ENCODE results near the gene IL34.
"Not testable (repeated sequence)": the region's sequence is repeated elsewhere in the genome, so short reads cannot be mapped to it uniquely, and the experiment has no call there.

IL34 gene

DNA sequence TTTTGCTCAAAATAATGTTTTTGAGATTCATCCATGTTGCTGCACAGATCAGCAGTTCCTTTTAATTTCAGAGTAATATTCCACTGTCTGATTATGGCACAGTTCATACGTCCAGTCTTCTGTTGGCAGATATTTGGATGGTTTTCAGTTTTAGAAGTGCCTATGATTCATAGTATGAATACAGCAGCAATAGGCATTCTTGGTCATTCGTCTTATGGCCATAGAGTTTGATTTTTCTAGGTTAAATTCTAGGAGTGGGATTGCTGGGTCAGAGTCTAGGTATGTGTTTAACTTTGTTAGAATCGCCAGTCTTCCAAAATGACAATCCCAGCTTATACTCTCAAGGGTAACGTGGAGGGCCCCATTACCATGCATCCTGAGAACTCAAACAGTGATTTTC is 11.5 kb upstream of the IL34 start:
- FAIRE-seq = no peak
- no peak for DNase-seq (ENCODE audit: insufficient read length)
- TF ChIP-seq TAF1 (IDR thresholded peaks at IDR 0.05; ENCODE audit: borderline replicate concordance, low read depth, low read length) (no peak), POLR2A (IDR thresholded peaks at IDR 0.05; ENCODE audit: low read depth, low read length) (no peak), POLR2AphosphoS5 (IDR thresholded peaks at IDR 0.05; ENCODE audit: low read depth, low read length) (no peak)

DNA sequence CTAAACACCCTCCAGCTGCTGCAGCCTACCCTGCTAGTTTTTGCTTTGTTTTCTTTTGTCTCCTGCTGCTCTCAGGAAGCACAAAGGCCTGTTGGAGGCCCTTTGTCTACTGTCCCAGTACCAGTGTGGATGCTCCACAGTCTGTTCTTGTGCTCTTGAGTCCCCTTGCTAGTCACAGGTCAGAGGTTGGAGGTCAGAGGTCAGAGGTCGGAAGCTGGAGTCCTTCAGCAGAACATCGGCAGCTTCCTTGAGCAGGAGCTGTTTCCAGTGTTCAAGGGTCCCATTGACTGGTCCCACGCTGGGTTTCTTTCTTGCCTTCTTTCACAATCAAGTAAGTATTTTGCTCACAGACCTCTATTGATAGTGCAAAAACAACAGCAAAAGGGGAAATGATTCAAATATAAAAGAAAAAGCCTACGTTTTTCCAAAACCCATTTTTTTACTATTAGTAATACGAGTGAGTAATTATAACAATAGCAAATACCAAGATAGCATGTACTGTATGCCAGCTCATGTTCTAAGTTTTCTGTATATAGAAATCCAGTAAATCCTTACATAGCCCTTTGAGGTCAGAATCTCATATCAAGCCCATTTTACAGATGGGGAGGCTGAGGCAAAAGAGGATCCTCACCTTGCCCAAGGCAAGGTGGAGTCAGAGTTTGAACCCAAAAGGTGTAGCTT is 10.9 kb upstream of the IL34 start:
- DNase-seq (ENCODE audit: insufficient read length) = no peak
- no peak for TF ChIP-seq POLR2A (IDR thresholded peaks at IDR 0.05; ENCODE audit: low read depth, low read length)
- TF ChIP-seq TAF1 (IDR thresholded peaks at IDR 0.05; ENCODE audit: borderline replicate concordance, low read depth, low read length) = no peak
- no peak for TF ChIP-seq POLR2AphosphoS5 (IDR thresholded peaks at IDR 0.05; ENCODE audit: low read depth, low read length)
- FAIRE-seq = no peak

DNA sequence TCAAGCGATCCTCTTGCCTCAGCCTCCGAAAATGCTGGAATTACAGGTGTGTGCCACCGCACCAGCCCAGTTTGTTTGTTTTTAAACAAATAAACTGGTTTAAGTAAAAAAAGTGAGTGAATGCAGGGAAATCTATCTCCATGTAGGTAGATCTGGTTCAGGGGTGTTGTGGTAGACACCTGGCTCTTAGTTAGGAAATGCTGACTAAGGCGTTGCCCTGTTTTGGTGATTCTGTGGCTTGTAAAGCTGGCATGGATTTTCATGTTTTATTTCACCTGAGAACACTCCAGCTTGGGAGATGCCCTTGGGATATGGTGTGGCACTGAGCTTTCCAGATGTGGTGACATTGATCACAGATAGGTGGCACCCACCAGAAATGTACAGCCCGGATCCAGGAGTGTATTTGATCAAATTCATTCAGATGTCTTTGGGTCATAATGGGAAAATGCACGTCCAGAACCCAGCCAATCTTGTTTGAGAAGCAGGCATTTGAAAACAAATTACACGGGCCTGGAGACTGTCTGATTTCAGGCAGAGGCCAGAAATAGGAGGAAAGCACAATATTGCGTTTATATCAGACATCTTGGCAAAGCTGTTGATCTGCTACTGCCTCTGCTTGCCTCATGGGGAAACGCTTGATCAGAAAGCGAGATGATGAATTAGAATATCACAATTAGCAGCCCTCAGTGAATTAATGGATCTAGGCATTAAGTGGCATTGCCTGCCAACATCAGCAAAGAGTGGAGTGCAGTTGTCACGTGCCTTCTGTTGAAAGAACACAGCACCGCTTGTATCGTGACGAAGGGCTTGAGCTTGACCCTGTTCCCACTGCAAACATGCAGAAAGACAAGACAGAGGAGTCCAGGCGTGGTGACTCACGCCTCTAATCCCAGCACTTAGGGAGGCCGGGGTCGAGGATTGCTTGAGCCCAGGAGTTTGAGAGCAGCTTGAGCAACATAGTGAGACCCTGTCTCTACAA is 7.3 kb upstream of the IL34 start:
- no peak for FAIRE-seq
- TF ChIP-seq TAF1 (IDR thresholded peaks at IDR 0.05; ENCODE audit: borderline replicate concordance, low read depth, low read length) = no peak
- TF ChIP-seq POLR2A (IDR thresholded peaks at IDR 0.05; ENCODE audit: low read depth, low read length) = no peak
- DNase-seq (ENCODE audit: insufficient read length) = no peak

DNA sequence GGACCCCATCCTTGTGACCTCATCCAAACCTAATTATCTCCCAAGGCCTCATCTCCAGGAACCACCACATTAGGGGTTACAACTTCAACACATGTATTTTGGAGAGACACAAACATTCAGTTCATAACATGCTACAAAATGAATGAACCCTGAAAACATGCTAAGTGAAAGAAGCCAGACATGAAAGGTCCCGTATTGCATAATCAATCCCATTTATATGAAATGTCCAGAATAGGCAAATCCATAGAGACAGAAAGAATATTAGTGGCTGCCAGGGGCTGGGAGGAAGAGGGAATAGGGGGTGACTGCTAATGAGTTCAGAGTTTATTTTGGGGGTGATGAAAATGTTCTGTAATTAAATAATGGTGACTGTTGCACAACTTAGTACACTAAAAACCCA is 3.7 kb upstream of the IL34 start:
- DNase-seq (ENCODE audit: insufficient read length) (no peak), FAIRE-seq (no peak)
- no peak for TF ChIP-seq POLR2A (IDR thresholded peaks at IDR 0.05; ENCODE audit: low read depth, low read length)
- no peak for TF ChIP-seq POLR2AphosphoS5 (IDR thresholded peaks at IDR 0.05; ENCODE audit: low read depth, low read length)
- no peak for TF ChIP-seq TAF1 (IDR thresholded peaks at IDR 0.05; ENCODE audit: borderline replicate concordance, low read depth, low read length)

DNA sequence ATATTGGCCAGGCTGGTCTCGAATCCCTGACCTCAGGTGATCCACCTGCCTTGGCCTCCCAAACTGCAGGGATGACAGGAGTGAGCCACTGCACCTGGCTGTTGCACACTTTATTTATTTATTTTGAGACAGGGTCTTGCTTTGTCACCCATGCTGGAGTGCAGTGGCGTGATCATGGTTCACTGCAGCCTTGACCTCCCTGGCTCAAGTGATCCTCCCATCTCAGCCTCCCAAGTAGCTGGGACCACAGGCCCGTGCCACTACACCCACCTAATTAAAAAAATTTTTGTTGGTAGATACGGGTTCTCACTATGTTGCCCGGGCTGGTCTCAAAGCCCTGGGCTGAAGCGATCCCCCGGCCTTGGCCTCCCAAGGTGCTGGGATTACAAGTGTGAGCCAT is 3.1 kb upstream of the IL34 start:
- not testable (repeated sequence) for FAIRE-seq; DNase-seq (ENCODE audit: insufficient read length)

DNA sequence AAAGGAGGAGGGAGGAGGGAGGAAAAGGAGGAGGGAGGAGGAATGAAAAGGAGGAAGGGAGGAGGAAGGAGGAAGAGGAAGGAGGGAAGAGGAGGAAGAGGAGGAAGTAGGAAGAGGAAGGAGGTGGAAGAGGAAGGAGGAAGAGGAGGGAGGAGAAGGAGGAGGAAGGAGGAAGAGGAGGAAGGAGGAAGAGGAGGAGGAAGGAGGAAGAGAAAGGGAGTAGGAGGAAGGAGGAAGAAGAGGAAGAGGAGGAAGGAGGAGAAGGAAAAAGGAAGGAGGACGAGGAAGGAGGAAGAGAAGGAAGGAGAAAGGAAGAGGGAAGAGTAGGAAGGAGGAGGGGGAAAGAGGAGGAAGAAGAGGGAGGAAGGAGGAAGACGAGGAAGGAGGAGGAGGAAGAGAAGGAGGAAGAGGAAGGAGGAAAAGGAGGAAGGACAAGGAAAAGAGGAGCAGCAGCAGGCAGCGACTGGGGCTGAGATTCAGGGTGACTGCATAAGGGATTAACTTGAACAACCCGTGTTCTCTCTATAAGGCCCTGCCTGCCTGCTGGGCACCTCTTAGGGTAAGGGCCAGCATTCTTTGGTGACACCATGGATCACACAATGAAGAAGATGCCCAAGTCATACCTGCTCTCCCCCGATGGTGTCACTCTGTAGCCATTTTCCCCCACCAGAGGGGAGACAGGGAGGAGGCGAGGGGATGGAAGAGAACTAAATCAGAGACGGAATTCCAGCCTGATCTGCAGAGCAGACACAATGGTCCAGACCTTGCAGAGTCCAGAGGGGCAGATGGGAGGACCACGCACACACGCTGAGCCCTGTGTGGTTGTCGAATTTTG is 1.4 kb upstream of the IL34 start:
- DNase-seq (ENCODE audit: insufficient read length) (no peak), FAIRE-seq (no peak)
- no peak for TF ChIP-seq POLR2A (IDR thresholded peaks at IDR 0.05; ENCODE audit: low read depth, low read length)
- no peak for TF ChIP-seq TAF1 (IDR thresholded peaks at IDR 0.05; ENCODE audit: borderline replicate concordance, low read depth, low read length)
- TF ChIP-seq POLR2AphosphoS5 (IDR thresholded peaks at IDR 0.05; ENCODE audit: low read depth, low read length) = no peak

DNA sequence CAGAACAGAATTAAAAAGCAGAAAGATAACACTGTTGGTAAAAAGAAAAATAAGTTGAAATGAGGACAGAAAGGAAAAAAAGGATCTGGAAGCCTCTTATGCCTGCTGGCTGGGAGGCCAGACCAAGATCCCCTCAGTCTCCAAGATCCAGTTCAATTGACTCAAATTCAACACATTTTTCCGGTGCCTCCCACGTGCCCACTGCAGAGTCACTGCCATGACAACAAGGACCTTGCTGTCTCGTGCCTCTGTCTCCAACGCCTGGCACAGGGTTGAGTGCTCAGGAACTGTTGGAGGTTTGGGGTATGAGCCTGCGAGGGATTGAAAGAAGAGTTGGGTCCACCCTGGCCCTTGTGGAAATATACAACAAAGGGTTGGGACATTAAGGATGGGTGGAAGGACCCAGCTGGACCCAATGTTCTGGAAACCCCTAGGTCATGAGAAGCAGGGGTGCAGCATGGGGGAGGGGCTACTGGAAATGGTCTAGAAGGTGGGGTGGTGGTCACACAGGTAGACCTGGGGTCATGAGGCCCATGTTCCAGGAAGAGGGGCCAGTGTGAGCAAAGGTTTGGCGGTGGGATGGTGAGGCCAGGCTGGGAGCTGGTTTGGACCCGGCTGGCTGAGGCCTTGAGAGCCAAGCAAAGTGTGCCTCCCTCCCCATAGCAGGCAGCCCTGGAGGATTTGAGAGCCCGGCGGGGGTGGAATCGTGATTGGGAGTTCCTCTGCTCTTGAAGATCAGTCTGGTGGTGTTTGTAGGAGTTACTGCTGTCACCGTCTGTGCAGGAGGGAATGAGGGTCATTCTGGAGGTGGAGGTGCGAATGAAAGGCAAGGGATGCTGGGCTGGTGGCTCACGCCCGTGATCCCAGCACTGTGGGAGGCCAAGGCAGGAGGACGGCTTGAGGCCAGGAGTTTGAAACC is 1.3 kb downstream of the IL34 start:
- FAIRE-seq = no peak
- TF ChIP-seq TAF1 (IDR thresholded peaks at IDR 0.05; ENCODE audit: borderline replicate concordance, low read depth, low read length) (no peak), POLR2A (IDR thresholded peaks at IDR 0.05; ENCODE audit: low read depth, low read length) (no peak), POLR2AphosphoS5 (IDR thresholded peaks at IDR 0.05; ENCODE audit: low read depth, low read length) (no peak)
- no peak for DNase-seq (ENCODE audit: insufficient read length)

DNA sequence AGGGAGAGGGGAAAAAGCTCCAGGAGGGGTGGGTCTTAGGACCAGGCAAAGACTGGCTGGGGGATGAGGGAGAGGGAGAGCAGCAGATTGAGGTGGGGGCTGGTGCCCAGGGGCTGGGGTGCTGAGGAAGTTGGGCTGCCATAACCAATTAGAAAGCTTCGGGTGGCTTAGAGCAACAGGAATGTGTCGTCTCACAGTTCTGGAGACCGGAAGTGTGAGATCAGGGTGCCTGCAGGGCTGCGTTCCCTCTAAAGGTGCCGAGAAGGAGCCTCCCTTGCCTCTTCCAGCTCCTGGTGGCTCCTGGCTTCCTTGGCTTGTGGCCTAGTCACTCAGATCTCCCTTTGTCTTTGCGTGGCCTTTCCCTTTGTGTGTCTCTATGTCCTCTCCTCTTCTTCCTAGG is 2.2 kb downstream of the IL34 start:
- FAIRE-seq (no peak), DNase-seq (ENCODE audit: insufficient read length) (no peak)
- TF ChIP-seq POLR2A (IDR thresholded peaks at IDR 0.05; ENCODE audit: low read depth, low read length) = no peak

DNA sequence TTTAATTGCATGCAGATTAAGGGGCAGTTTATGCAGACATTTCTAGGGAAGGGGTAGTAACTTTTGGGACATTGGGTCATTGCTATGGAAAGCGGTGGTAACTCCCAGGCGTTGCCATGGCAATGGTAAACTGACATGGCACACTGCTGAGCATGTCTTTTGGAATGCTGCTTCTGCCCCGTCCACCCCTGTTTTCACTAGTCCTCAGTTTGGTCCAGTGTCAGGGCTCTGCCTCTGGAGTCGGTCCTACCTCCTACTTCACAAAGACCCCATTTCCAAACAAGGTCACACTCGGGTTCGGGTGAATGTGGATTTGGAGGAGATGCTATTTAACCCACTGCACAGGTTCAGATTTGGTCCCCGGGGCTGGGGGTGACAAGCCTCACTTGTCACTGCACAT is 2.9 kb downstream of the IL34 start:
- DNase-seq (ENCODE audit: insufficient read length) (no peak), FAIRE-seq (no peak)

DNA sequence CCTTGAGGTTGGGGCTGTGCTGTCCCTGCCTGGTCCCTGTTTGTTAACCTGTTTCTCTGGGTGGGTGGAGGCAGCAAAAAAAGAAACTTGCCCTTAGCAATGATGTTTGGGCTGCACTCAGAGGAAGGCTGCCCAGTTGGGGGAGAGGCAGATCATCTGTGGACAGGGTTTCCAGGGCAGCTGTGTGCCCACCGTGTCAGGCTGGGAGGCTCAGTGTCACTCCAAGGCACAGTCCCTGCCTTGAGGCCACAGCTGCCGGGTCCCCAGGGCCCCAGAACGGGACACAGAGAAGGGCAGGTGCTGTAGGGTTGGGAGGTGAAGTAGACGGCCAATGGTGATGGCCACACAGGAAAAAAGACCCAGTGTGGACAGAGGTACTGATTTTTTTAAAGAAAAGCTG is 3.9 kb downstream of the IL34 start:
- DNase-seq (ENCODE audit: insufficient read length) (no peak), FAIRE-seq (no peak)
- no peak for TF ChIP-seq POLR2AphosphoS5 (IDR thresholded peaks at IDR 0.05; ENCODE audit: low read depth, low read length)
- no peak for TF ChIP-seq TAF1 (IDR thresholded peaks at IDR 0.05; ENCODE audit: borderline replicate concordance, low read depth, low read length)
- TF ChIP-seq POLR2A (IDR thresholded peaks at IDR 0.05; ENCODE audit: low read depth, low read length) = no peak

More for the DNA sequence above, 2.9 kb downstream of the IL34 start:
- TF ChIP-seq POLR2A (IDR thresholded peaks at IDR 0.05; ENCODE audit: low read depth, low read length) (no peak), POLR2AphosphoS5 (IDR thresholded peaks at IDR 0.05; ENCODE audit: low read depth, low read length) (no peak), TAF1 (IDR thresholded peaks at IDR 0.05; ENCODE audit: borderline replicate concordance, low read depth, low read length) (no peak)

DNA sequence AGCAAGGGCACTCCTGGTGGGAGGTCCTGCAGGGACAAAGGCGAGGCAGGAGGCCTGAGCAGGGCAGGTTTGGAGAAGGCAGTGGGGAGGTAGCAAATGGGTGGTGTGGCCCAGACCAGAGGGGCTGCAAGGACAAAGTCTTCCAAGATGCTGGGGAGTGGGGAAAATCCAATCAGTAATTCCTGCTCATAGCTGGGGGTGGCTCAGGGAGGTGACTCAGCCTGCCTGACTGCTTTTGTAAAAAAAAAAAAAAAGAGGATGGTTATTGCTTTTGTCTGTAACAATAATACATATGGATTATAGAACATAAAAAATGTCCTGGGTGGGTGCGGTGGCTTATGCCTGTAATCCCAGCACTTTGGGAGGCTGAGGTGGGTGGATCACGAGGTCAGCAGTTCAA is 5.2 kb downstream of the IL34 start:
- TF ChIP-seq TAF1 (IDR thresholded peaks at IDR 0.05; ENCODE audit: borderline replicate concordance, low read depth, low read length) (no peak), POLR2AphosphoS5 (IDR thresholded peaks at IDR 0.05; ENCODE audit: low read depth, low read length) (no peak), POLR2A (IDR thresholded peaks at IDR 0.05; ENCODE audit: low read depth, low read length) (no peak)
- DNase-seq (ENCODE audit: insufficient read length) (no peak), FAIRE-seq (no peak)
